ENCODE results near the gene SLFN11. TPM values are rescaled to one million over a fixed set of nuclear protein-coding genes. Genes with fewer than 3 reads are reported as not detected.
"Not testable (repeated sequence)": the region's sequence is repeated elsewhere in the genome, so short reads cannot be mapped to it uniquely, and the experiment has no call there.

SLFN11 gene
- total RNA-seq, 4 donors from 2014 or later: 3.4 to 10.7 (median 5.0) TPM

GRCh38 chr17:35406568-35406967, 33.1 kb upstream of the SLFN11 start:
- no peak for DNase-seq (ENCODE audit: low spot score in 2 of 2)
- Histone ChIP-seq H3K9me3 (no peaks in the 10 kb centered on the region), H3K36me3 (peaks cover 16% of the 10 kb centered on the region), H3K27ac (no peak overlapping the region), H3K4me1 (no peaks in the 10 kb centered on the region), H3K4me3 (no peak overlapping the region), H3K27me3 (no peaks in the 10 kb centered on the region)
- WGBS: 85% methylated on average over 1 of the region's 1 CpG
- TF ChIP-seq, protein P1, sequence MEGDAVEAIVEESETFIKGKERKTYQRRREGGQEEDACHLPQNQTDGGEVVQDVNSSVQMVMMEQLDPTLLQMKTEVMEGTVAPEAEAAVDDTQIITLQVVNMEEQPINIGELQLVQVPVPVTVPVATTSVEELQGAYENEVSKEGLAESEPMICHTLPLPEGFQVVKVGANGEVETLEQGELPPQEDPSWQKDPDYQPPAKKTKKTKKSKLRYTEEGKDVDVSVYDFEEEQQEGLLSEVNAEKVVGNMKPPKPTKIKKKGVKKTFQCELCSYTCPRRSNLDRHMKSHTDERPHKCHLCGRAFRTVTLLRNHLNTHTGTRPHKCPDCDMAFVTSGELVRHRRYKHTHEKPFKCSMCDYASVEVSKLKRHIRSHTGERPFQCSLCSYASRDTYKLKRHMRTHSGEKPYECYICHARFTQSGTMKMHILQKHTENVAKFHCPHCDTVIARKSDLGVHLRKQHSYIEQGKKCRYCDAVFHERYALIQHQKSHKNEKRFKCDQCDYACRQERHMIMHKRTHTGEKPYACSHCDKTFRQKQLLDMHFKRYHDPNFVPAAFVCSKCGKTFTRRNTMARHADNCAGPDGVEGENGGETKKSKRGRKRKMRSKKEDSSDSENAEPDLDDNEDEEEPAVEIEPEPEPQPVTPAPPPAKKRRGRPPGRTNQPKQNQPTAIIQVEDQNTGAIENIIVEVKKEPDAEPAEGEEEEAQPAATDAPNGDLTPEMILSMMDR (IDR thresholded peaks at IDR 0.05): no peak
- TF ChIP-seq POLR2AphosphoS5 (IDR thresholded peaks at IDR 0.05): no peak
- TF ChIP-seq POLR2A (IDR thresholded peaks at IDR 0.05): no peak
- no peak for TF ChIP-seq EP300 (IDR thresholded peaks at IDR 0.05)

- DNase-seq (ENCODE audit: low spot score in 2 of 2): no peak
- Histone ChIP-seq H3K9me3 (no peaks in the 10 kb centered on the region), H3K4me3 (no peak overlapping the region), H3K27me3 (no peaks in the 10 kb centered on the region), H3K4me1 (no peaks in the 10 kb centered on the region), H3K27ac (no peak overlapping the region), H3K36me3 (peaks cover 4% of the 10 kb centered on the region)
- 88% methylated on average over 1 of the region's 1 CpG for WGBS
- TF ChIP-seq POLR2A (IDR thresholded peaks at IDR 0.05) (no peak), POLR2AphosphoS5 (IDR thresholded peaks at IDR 0.05) (no peak), EP300 (IDR thresholded peaks at IDR 0.05) (no peak)
- TF ChIP-seq, protein P1 (IDR thresholded peaks at IDR 0.05): no peak
Observed at GRCh38 chr17:35404360-35404759, 30.9 kb upstream of the SLFN11 start.

DNA sequence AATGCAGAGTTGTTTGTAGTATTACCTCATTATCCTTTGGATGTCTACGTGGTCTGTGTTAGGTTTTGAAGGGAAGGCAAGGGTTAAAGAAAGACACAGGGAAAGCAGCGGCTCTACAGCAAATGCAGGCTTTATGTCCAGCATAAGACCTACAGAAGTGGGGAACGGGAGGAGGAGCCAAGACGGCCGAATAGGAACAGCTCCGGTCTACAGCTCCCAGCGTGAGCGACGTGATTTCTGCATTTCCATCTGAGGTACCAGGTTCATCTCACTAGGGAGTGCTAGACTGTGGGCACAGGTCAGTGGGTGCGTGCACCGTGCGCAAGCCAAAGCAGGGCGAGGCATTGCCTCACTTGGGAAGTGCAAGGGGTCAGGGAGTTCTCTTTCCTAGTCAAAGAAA, 20.4 kb upstream of the SLFN11 start:
- H3K27ac ChIP-seq; H3K4me1 ChIP-seq; DNase-seq (ENCODE audit: low spot score in 2 of 2); H3K9me3 ChIP-seq; H3K27me3 ChIP-seq; H3K4me3 ChIP-seq; H3K36me3 ChIP-seq: not testable (repeated sequence)
- WGBS: 92% methylated on average over 13 of the region's 13 CpGs

- TF ChIP-seq EP300 (IDR thresholded peaks at IDR 0.05) (no peak), POLR2A (IDR thresholded peaks at IDR 0.05) (no peak), POLR2AphosphoS5 (IDR thresholded peaks at IDR 0.05) (no peak)
- TF ChIP-seq, protein P1 (IDR thresholded peaks at IDR 0.05): no peak
- H3K4me1 ChIP-seq: no peaks in the 10 kb centered on the region
- H3K27ac ChIP-seq: no peak overlapping the region
- no peaks in the 10 kb centered on the region for H3K9me3 ChIP-seq
- H3K36me3 ChIP-seq: no peaks in the 10 kb centered on the region
- H3K27me3 ChIP-seq: peaks cover 7% of the 10 kb centered on the region
- 42% methylated on average over 2 of the region's 2 CpGs for WGBS
- no peak overlapping the region for H3K4me3 ChIP-seq
- DNase-seq (ENCODE audit: low spot score in 2 of 2): no peak
Observed at GRCh38 chr17:35390663-35391062, 17.2 kb upstream of the SLFN11 start.

DNA sequence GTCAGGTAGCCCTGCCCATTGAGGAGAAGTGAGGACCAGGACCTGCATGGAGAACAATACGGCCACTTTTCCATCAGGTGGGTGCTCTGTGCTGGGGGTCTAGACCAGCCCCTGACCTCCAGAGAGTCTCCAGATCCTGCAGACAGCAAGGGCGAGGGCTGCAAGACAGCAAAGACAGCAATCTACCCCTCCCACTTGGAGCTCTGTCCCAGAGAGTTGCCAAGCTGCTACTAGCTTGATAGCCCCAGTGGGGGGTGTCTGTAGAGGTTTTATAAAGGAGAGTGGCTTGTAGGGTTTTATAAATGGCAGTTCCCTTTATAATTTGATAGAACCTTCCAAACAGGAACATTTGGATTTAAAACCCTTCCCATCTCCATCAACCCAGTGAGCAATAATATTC, 16.7 kb upstream of the SLFN11 start:
- no peaks in the 10 kb centered on the region for H3K9me3 ChIP-seq
- H3K4me1 ChIP-seq: no peaks in the 10 kb centered on the region
- DNase-seq (ENCODE audit: low spot score in 2 of 2): no peak
- TF ChIP-seq EP300 (IDR thresholded peaks at IDR 0.05) (no peak), POLR2AphosphoS5 (IDR thresholded peaks at IDR 0.05) (no peak), POLR2A (IDR thresholded peaks at IDR 0.05) (no peak)
- TF ChIP-seq, protein P1 (IDR thresholded peaks at IDR 0.05): no peak
- peaks cover 7% of the 10 kb centered on the region for H3K27me3 ChIP-seq
- H3K27ac ChIP-seq: no peak overlapping the region
- no peaks in the 10 kb centered on the region for H3K36me3 ChIP-seq
- no peak overlapping the region for H3K4me3 ChIP-seq
- WGBS: 88% methylated on average over 2 of the region's 2 CpGs

DNA sequence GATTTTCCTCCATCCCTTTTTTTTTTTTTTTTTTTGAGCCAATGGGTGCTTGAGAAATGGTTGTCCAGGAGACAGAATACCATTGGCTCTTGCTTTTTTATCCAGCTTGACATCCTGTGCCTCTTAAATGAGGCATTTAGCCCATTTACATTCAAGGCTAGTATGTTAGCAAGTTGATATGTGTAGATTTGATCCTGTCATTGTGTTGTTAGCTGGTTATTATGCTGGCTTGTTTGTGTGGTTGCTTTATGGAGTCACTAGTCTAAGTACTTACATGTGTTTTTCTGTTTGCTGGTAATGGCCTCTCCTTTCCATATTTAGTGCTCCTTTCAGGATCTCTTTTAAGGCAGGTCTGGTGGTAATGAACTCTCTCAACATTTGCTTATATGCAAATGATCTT, 14.1 kb upstream of the SLFN11 start:
- TF ChIP-seq POLR2AphosphoS5 (IDR thresholded peaks at IDR 0.05): no peak
- Histone ChIP-seq H3K4me1 (no peaks in the 10 kb centered on the region), H3K9me3 (no peaks in the 10 kb centered on the region), H3K27ac (no peak overlapping the region), H3K36me3 (no peaks in the 10 kb centered on the region), H3K4me3 (no peak overlapping the region), H3K27me3 (peaks cover 7% of the 10 kb centered on the region)
- no peak for DNase-seq (ENCODE audit: low spot score in 2 of 2)

Measured in suprapubic skin (tissue), 4 donors.